ENCODE data around the gene PDRG1.
"Not testable (repeated sequence)": the region's sequence is repeated elsewhere in the genome, so short reads cannot be mapped to it uniquely, and the experiment has no call there.

Gene PDRG1

GRCh38 chr20:31920275-31920855, 31.5 kb downstream of the PDRG1 start:
- no peak for DNase-seq (ENCODE audit: low read depth)
- H3K4me3 ChIP-seq (ENCODE audit: low read length): no peak overlapping the region
- no peak for TF ChIP-seq CTCF (conservative IDR thresholded peaks at IDR 0.05; ENCODE audit: low read depth, low read length)

- H3K4me3 ChIP-seq (ENCODE audit: low read length): no peak overlapping the region
- no peak for DNase-seq (ENCODE audit: low read depth)
- TF ChIP-seq CTCF (conservative IDR thresholded peaks at IDR 0.05; ENCODE audit: low read depth, low read length): no peak
Measured at GRCh38 chr20:31919410-31920155, 32.3 kb downstream of the PDRG1 start.

- H3K4me3 ChIP-seq (ENCODE audit: low read length): no peak overlapping the region
- no peak for DNase-seq (ENCODE audit: low read depth)
- no peak for TF ChIP-seq CTCF (conservative IDR thresholded peaks at IDR 0.05; ENCODE audit: low read depth, low read length)
Measured at GRCh38 chr20:31918466-31919105, 33.3 kb downstream of the PDRG1 start.

GRCh38 chr20:31917962-31918412, 33.9 kb downstream of the PDRG1 start:
- not testable (repeated sequence) for DNase-seq (ENCODE audit: low read depth); H3K4me3 ChIP-seq (ENCODE audit: low read length)

GRCh38 chr20:31916708-31917107, 35.1 kb downstream of the PDRG1 start:
- no peak for DNase-seq (ENCODE audit: low read depth)
- TF ChIP-seq CTCF (conservative IDR thresholded peaks at IDR 0.05; ENCODE audit: low read depth, low read length): no peak
- no peak overlapping the region for H3K4me3 ChIP-seq (ENCODE audit: low read length)

- DNase-seq (ENCODE audit: low read depth): no peak
- TF ChIP-seq CTCF (conservative IDR thresholded peaks at IDR 0.05; ENCODE audit: low read depth, low read length): no peak
Measured at GRCh38 chr20:31915491-31916280, 36.2 kb downstream of the PDRG1 start.

GRCh38 chr20:31914170-31914569, 37.7 kb downstream of the PDRG1 start:
- no peak for DNase-seq (ENCODE audit: low read depth)
- H3K4me3 ChIP-seq (ENCODE audit: low read length): no peak overlapping the region
- TF ChIP-seq CTCF (conservative IDR thresholded peaks at IDR 0.05; ENCODE audit: low read depth, low read length): no peak

More at GRCh38 chr20:31915491-31916280, 36.2 kb downstream of the PDRG1 start:
- H3K4me3 ChIP-seq (ENCODE audit: low read length): no peak overlapping the region

Data from retinal pigment epithelial cell (primary cell).